Right forelimb (tissue), 1 donor: ENCODE data around the gene PRR19.

ENCODE experiments used
- DNase-seq: peaks from one replicate; pipeline ENCODE4 v3.0.0-alpha.2; 2018

PRR19 gene

GRCh38 chr19:42284591-42285341, 17.2 kb upstream of the PRR19 start:
- DNase-seq = no peak

DNA sequence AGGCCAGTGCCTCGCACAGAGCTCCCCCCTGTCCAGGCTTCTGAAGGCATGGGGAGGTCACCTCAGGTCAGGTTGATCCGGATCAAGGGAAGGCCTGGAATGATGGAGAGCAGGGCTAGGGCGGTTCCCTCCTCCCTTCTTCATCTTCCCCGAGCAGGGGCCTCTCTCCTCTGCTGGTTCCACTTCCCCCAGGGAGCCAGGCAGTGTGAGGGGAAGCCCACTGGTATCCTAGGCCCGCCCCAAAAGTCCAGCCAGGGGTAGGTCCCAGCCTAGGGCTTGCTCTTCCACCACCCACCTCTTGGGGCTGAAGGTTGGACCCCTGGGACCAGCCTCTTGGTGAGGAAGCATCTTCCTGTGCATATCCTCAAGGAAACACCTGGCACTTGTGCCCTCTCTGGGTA, 16.4 kb upstream of the PRR19 start:
- no peak for DNase-seq

DNA sequence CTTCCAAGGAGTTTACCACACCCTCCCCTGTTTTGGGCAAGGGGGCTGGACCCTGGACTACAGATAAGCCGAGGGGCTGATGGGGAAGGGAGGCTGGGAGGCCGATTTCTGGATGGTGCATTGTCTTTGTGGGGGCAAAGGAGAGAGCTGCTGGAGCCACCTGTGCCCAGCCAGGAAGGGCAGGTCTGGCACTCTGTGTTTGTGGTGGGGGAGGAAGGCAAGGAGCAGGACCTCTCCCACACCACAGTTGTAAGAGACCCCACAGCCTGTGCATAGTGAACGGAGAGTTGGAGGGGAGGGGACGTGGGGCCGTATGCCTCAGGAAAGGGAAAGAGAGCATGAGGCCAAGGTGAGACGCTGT, 16.0 kb upstream of the PRR19 start:
- DNase-seq = no peak

GRCh38 chr19:42286349-42287016, 15.4 kb upstream of the PRR19 start:
- DNase-seq = no peak

DNA sequence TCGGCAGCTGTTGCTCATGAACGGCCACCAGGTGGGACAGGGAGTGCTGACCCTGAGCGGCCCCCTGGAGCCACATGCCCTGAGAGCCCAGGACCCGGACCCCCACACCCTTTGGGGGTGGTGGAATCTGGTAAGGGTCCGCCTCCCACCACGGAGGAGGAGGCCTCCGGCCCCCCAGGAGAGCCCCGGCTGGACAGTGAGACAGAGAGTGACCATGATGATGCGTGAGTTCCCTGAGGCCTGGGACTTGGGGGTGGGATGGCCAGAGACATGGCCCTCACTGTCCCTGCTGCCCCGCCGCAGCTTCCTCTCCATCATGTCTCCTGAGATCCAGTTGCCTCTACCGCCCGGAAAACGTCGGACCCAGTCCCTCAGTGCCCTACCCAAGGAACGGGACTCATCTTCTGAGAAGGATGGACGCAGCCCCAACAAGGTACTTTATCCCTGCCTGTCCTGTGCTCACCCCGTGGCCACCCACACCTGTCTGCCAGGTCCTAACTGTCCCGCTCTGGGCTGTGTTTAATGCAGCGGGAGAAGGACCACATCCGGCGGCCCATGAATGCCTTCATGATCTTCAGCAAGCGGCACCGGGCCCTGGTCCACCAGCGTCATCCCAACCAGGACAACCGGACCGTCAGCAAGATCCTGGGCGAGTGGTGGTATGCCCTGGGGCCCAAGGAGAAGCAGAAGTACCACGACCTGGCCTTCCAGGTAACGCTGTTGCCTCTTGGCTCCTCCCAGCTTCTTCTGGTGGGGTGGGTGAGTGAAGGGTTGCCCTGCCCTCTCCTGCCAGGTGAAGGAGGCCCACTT, 14.7 kb upstream of the PRR19 start:
- no peak for DNase-seq

DNA sequence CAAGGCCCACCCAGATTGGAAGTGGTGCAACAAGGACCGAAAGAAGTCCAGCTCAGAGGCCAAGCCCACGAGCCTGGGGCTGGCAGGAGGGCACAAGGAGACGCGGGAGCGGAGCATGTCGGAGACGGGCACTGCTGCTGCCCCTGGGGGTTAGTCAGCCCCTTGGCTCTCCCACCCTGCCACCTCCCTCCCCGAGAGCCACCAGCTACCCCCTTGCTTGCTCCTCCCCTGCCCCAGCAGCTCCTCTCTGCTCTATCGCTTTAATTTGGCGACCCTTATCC, 14.2 kb upstream of the PRR19 start:
- no peak for DNase-seq

- DNase-seq = no peak
Observed at GRCh38 chr19:42288387-42288786, 13.5 kb upstream of the PRR19 start.

DNA sequence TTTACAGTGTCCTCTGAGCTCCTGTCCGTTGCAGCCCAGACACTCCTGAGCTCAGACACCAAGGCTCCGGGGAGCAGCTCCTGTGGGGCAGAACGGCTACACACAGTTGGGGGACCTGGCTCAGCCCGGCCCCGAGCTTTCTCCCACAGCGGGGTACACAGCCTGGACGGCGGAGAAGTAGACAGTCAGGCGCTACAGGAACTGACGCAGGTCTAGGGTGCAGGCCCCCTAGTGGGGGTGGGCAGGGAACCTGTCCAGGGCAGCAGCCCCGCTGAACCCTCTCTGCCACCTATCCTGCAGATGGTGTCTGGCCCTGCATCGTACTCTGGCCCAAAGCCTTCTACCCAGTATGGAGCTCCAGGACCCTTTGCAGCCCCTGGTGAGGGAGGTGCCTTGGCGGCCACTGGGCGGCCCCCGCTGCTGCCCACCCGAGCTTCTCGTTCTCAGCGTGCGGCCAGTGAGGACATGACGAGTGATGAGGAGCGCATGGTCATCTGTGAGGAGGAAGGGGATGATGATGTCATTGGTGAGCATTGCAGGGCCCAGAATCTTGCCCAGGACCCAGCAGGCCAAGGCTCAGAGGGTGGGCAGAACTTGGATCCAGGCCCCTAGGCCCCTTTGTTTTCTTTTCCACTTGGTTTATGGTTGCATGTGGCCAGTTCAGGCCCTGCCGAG, 12.9 kb upstream of the PRR19 start:
- DNase-seq = no peak

- DNase-seq = no peak
Observed at GRCh38 chr19:42289556-42290041, 12.3 kb upstream of the PRR19 start.

DNA sequence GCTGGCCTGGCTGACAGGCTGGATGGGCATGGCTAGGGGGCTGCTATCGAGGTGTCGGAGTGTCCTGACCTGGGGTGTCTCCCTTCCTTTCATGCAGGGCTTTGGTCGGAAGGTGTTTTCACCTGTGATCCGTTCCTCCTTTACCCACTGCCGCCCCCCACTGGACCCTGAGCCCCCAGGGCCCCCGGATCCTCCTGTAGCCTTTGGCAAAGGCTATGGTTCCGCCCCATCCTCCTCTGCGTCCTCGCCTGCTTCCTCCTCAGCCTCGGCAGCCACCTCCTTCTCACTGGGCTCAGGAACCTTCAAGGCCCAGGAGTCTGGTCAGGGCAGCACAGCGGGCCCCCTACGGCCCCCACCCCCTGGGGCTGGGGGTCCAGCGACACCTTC, 11.8 kb upstream of the PRR19 start:
- DNase-seq = no peak

DNA sequence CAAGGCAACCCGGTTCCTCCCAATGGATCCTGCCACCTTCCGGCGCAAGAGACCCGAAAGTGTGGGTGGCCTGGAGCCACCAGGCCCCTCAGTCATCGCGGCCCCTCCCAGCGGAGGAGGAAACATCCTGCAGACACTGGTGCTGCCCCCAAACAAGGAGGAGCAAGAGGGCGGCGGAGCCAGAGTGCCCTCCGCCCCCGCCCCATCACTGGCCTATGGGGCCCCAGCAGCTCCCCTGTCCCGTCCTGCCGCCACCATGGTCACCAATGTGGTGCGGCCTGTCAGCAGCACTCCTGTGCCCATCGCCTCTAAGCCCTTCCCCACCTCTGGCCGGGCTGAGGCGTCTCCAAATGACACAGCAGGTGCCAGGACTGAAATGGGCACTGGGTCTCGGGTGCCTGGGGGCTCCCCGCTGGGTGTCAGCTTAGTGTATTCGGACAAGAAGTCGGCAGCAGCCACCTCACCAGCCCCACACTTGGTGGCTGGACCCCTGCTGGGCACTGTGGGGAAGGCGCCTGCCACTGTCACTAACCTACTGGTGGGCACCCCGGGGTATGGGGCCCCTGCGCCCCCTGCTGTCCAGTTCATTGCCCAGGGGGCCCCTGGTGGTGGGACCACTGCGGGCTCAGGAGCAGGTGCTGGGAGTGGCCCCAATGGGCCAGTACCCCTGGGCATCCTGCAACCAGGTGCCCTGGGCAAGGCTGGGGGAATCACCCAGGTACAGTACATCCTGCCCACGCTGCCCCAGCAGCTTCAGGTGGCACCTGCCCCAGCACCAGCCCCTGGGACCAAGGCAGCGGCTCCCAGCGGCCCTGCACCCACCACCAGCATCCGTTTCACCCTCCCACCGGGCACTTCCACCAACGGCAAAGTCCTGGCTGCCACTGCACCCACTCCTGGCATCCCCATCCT, 11.2 kb upstream of the PRR19 start:
- no peak for DNase-seq

DNA sequence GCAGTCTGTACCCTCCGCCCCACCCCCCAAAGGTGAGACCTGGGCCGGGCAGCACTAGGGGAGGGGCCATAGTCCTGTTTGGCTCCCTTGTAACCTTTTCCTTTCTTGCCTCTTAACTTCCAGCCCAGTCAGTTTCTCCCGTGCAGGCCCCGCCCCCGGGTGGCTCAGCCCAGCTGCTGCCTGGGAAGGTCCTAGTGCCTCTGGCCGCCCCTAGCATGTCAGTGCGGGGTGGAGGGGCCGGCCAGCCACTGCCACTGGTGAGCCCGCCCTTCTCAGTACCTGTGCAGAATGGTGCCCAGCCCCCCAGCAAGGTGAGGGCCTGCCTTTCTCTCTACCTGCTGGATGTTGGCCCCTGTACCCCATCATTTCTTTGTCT, 10.5 kb upstream of the PRR19 start:
- DNase-seq = peak; percentile 44

GRCh38 chr19:42292042-42292960, 9.6 kb upstream of the PRR19 start:
- DNase-seq = peak; percentile 36

DNA sequence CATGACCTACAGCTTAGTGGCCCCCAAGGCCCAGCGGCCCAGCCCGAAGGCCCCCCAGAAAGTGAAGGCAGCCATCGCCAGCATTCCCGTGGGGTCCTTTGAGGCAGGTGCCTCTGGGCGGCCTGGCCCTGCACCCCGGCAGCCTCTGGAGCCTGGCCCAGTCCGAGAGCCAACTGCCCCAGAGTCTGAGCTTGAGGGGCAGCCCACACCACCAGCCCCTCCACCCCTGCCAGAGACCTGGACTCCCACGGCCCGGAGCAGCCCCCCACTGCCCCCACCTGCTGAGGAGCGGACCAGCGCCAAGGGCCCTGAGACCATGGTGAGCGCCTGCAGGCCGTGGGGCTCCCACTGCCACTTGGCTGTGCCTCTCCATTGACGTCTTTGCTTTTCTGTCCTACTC, 9.0 kb upstream of the PRR19 start:
- peak; percentile 38 for DNase-seq

- DNase-seq = no peak
Observed at GRCh38 chr19:42293540-42293939, 8.4 kb upstream of the PRR19 start.

- peak; percentile 45 for DNase-seq
Observed at GRCh38 chr19:42293948-42294347, 8.0 kb upstream of the PRR19 start.

DNA sequence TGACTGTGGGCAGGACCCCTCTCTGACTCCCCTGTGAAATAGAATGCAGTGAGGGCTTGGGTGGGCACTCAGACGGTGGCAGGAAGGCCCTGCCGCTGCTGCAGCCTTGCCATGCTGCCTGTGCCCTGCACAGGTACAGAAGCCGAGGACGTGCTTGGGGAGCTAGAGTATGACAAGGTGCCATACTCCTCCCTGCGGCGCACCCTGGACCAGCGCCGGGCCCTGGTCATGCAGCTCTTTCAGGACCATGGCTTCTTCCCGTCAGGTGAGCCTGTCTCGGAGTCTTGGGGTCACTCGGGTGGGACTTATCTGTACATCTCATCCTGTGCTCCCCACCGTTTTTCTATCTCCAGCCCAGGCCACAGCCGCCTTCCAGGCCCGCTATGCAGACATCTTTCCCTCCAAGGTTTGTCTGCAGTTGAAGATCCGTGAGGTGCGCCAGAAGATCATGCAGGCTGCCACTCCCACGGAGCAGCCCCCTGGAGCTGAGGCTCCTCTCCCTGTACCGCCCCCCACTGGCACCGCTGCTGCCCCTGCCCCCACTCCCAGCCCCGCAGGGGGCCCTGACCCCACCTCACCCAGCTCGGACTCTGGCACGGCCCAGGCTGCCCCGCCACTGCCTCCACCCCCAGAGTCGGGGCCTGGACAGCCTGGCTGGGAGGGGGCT, 7.3 kb upstream of the PRR19 start:
- DNase-seq = peak; percentile 43

- no peak for DNase-seq
Observed at GRCh38 chr19:42295342-42295741, 6.6 kb upstream of the PRR19 start.

GRCh38 chr19:42295831-42296525, 6.0 kb upstream of the PRR19 start:
- peak; percentile 88 for DNase-seq

DNA sequence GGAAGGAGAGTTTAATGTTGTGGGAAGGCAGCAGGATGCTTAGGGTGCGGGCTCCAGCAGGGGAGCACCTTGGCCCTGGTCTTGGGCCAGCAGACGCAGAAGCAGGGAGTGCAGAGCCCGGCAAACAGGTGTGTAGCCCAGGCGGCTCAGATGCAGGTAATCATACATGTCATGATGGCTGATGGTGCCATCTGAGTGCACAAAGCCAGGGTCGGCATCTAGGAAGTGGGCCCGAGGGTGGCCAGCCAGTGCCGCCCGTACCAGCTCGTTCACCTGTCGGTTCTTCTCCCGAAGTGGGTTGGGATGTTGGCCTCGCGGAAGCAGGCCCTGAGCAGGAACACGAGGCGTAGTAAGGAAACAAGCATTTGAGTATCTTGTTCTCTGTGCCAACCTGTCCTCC, 4.9 kb upstream of the PRR19 start:
- DNase-seq = no peak
